DMS53 (cell line): ENCODE data around the gene ARAP1.

ENCODE experiments used
- DNase-seq: peaks from one replicate; lab custom pipeline; 2025; lab: John Stamatoyannopoulos, UW

ARAP1 gene

GRCh38 chr11:72683782-72684200 is 68.4 kb downstream of the ARAP1 start:
- DNase-seq = peak; percentile 78

DNA sequence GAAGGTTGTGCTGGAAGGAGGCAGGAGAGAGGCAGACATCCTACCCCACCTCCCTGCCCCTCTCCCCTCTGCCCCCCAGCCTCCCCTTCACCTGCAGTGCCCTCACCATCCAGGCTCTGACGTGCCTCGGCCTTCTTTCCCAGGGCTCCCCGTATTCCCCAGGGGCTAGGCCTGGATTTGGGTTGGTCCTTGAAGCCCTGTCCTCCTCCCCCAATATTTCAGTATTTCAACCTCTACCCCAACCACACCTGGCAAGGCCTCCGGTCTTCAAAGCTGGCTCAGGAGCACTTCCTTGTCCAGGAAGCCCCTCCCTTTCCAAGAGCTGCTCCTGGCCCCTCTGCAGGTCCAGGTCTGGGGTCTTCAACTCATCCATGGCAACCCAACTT is 69.4 kb downstream of the ARAP1 start:
- no peak for DNase-seq

GRCh38 chr11:72682238-72682857 is 69.9 kb downstream of the ARAP1 start:
- no peak for DNase-seq

DNA sequence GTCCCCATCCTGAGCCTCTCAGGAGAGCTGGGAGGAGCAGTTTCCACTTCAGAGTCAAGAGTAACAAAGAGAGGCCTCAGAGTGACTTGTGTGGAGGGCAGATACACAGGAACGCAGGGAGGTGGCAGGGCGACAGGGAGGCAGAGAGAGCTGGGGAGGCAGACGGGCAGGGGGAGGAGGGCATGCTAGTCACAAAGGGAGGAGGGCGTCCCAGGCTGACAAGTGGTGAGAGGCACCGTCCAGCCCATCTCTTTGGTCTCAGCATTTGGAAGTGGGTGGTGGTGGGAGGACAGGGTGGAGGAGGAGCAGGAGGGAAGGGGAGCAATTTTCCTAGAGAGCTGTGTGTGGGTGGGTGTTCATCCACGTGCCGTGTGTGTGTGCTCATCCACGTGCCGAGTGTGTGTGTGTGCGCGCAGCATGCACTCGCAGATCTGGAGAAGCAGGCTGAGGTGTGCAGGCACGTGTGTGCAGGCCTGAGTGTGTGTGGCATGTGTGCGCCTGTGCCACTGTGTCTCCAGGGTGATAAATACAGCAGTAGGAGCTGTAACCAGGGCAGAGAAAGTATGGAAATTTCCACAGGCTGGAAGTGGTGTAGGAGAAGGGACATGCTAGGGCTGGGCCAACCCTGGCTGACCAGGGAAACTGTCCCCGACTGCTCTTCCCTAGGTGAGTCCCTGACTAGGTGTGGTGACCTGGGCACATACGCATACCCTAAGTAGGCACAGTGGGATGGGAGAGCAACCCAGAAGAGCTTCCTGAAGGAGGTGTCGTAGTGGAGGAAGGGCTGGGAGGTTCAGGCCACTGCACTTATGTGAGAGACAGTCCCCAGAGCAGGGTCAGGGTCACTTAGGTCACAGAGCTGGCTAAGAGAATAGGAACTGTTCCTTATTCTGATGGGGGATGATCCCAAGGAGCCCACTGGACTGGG is 70.7 kb downstream of the ARAP1 start:
- DNase-seq = peak; percentile 77

DNA sequence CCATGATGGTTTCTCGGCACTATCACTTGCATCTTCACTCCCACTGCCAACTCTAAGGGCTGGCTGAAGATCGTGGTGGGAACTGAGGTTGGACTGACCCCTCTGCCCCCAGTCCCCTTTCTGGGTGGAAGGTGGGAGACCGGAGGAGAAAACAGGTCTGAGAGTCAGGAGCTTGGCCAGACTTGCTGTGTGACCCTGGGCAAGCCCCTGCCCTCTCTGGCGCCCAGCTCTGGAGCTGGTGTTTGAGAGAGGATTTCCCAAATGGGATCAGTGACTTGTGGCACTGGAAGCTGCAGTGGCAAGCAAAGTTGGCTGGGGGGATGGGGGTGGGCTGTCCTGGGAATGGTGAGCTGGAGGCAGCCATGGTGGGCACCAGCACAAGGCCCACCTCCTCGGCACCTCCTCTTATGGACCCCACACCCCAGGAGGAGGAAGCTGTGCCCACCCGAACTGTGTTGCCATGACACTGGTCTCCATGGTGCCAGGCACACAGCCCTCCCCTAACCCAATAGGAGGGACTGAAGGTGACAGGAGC is 71.5 kb downstream of the ARAP1 start:
- DNase-seq = no peak

- DNase-seq = no peak
These were observed 72.3 kb downstream of the ARAP1 start for GRCh38 chr11:72679869-72680268.

- DNase-seq = peak; percentile 32
These were observed 73.7 kb downstream of the ARAP1 start for GRCh38 chr11:72678524-72678923.

GRCh38 chr11:72676861-72677341 is 75.3 kb downstream of the ARAP1 start:
- DNase-seq = peak; percentile 76

DNA sequence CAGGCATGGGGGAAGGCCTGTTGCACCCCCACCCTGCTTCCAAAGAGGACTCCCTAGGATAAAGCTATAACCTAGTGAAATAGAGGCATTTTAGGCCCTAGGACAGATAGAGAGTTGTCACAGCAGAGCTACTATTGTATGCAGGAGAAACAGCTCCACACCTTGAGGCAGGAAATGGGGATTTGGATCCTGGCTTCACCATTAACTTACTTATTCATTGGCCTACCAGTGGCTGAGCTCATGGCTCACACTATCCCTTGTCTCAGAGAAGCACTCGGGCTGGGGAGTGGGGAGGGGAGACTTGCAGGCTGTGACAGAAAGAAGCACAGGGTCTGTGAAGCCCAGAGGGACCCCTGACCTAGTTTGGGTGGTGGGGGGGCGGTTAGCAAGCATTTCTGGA is 77.0 kb downstream of the ARAP1 start:
- DNase-seq = peak; percentile 32

GRCh38 chr11:72673943-72674828 is 78.0 kb downstream of the ARAP1 start, which contains the start of gene PDE2A:
PDE2A (minus strand) TSS chr11:72674422; CDS start chr11:72674207, 215 bp downstream.
- DNase-seq = peak; percentile 63

DNA sequence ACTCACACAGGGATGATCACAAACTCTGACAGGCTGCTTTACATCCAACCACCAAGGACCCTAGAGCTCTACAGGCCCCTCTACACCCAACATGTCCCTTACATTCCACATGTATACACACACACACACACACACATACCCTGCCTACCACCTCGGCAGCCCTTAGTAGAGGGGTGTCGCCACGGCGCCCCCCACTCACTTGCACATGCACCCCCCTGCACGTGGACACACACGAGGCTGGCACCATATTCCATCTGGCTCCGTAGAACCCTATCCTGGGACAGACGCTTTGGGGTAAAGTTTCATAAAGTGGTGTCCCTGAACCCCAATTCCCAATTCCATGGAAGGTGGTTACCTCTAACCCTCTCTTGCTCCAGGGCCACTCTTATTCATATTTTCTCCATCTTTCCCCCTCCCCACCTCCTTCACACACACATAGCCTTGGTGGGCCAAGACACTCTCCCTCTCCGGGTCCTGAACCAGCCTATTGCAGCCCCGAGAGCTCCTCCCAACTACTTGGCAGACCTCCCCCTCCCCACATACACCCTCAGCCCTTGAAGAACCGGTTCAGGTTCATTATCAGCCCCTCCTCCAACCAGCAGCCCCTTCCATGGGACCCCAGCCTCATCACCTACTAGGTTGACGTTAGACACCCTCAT is 78.8 kb downstream of the ARAP1 start:
- DNase-seq = no peak

DNA sequence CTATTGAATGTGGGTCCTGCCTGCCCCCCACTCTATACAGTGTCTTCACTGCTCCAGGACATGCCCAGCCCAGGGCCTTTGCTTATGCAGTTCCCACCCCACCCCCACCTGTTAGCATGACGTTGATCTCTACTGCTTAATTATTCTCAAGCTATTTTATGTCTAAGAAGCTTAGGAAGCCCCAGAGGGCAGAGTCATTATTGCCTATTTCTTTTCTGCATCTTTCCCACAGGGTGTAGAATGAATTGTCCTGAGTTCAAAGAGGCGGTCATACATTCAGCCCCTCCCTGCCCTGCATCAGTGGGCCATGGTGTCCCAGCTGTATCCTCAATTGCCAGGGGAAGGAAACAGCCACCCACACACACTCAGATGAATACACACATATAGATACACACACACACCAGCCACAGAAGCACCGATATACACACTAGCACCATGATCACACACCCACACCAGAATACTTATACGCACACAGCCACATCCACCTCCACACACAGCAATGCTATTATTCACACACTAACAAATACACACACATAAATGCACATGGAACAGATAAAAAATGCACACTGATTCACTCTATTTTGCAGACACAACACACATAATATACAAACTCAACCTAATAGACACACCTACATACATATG is 79.5 kb downstream of the ARAP1 start:
- no peak for DNase-seq

DNA sequence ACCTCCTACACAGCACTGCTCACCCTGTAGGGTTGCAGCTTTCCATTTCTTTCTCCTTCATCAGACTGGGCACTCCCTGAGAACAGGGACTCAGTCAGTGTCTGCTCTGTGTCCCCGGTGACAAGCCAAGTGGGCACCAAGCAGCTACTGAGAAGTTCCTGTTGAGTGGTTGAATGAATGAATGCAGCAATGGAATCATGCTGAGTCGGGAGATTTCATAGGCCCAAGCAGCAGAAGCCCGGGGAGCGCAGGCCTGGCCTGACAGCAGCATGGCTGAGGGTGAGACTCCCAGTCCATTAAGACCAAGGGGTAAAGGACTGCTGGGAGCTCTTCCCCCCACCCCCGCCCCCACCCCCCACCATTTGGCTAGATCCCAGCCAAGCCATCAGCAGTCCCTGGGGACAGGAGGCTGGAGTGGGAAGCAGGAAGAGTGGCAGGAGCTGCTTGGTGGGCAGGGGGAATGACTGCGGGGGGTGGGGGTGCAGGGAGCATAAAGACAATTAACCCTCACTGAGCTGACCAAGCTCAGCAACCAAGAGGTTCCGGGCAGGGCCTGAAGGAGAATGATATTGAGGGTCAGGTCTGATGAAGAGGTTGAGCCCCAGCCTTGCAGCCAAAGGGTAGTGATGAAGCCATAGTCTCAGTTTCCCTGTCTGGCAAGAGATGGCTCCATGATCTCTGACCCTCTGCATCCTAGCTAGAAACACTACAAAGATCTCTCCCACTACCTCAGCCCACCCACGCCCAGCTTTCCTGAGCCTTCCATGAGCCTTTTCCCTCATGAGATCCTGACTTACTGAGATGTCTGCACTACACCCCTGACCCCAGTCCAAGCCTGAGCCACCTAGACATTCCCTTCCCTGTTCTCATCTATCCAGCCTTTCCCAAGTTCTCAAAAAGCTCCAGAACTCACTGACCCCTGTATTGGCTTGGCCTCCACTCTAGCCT is 80.8 kb downstream of the ARAP1 start:
- DNase-seq = no peak

- peak; percentile 49 for DNase-seq
These were observed 82.2 kb downstream of the ARAP1 start for GRCh38 chr11:72670041-72670440.

GRCh38 chr11:72669527-72669926 is 82.7 kb downstream of the ARAP1 start:
- DNase-seq = no peak

DNA sequence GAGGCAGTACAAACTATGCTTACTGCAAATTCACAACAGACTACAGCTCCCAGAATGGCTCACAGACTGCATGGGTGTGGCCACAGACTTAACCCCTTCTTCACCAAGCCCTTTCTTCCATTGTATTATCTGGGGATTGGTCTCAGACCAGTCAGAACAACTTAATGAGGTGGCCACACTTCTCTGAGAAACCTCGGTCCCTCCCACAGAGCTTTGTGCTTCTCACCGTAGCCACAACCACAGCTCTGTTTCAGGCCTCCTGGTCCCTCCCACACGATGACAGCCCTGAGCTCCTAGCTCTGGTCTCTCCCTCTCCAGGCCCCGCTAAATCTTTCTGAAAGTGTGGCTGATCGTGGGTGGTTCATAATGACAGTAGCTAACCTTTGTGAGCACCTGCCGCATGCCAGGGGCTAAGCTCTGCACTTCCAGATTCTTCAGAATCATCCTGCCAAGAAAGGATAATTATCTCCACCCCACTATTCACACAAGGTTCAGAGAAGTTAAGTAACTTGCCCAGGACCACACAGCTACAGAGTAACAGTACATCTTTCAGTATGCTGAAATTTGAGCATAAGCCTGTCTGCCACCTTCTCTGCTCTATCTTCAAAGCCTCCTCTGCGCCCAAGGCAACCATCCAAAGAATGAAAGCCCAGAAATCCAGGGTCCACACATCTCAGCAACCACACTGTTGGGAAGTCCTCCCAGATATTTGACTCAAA is 83.4 kb downstream of the ARAP1 start:
- DNase-seq = no peak

GRCh38 chr11:72665911-72666472 is 86.2 kb downstream of the ARAP1 start:
- no peak for DNase-seq

- no peak for DNase-seq
These were observed 90.2 kb downstream of the ARAP1 start for GRCh38 chr11:72662036-72662435.

GRCh38 chr11:72661486-72661885 is 90.7 kb downstream of the ARAP1 start:
- DNase-seq = no peak
